OCI-LY7 (cell line): ENCODE measurements around the gene CXCR5.

Source experiments
- CTCF ChIP-seq: fragments of 200-600 bp; sonication (generic); conservative IDR thresholded peaks from 2 replicates; pipeline ENCODE4 v1.5.1; 2014; ENCODE audit warnings: mild to moderate bottlenecking, antibody characterized with exemption, low read length, moderate library complexity, mixed read lengths
- EZH2phosphoT487 ChIP-seq: fragments of 200-600 bp; sonication (generic); IDR thresholded peaks from 2 replicates; pipeline ENCODE4 v1.6.1; 2018; ENCODE audit warnings: low read depth, borderline replicate concordance, mild to moderate bottlenecking, mixed run types, antibody characterized with exemption, low read length, moderate library complexity, mixed read lengths

- TF ChIP-seq CTCF = no peak
- TF ChIP-seq EZH2phosphoT487 = no peak
Measured at GRCh38 chr11:118910309-118911112, 26.8 kb downstream of the CXCR5 start.
